Type B pancreatic cell (in vitro differentiated cells): ENCODE measurements around the gene OR5A1. TPM values are rescaled to one million over a fixed set of nuclear protein-coding genes. Genes with fewer than 3 reads are reported as not detected.
"Not testable (repeated sequence)": the region's sequence is repeated elsewhere in the genome, so short reads cannot be mapped to it uniquely, and the experiment has no call there.

Experiments used
- DNase-seq: peaks from one replicate; pipeline ENCODE4 v3.0.0; 2021; ENCODE audit warnings: mixed read lengths; ENCODE audit not compliant: unreplicated experiment; ENCODE audit errors: extremely low spot score
- H3K27ac Mint-ChIP-seq: 2 replicates; pipeline ENCODE4 v1.8.0; 2021; ENCODE audit warnings: mild to moderate bottlenecking, mixed read lengths
- H3K27me3 Mint-ChIP-seq: 2 replicates; pipeline ENCODE4 v1.8.0; 2021; ENCODE audit warnings: mixed read lengths
- H3K36me3 Mint-ChIP-seq: 2 replicates; pipeline ENCODE4 v1.8.0; 2021; ENCODE audit warnings: mixed read lengths
- H3K4me1 Mint-ChIP-seq: one replicate; pipeline ENCODE4 v1.8.0; 2021; ENCODE audit warnings: mixed read lengths; ENCODE audit not compliant: unreplicated experiment
- H3K4me3 Mint-ChIP-seq: 2 replicates; pipeline ENCODE4 v1.8.0; 2021; ENCODE audit warnings: mild to moderate bottlenecking, mixed read lengths
- H3K9me3 Mint-ChIP-seq: 2 replicates; pipeline ENCODE4 v1.8.0; 2021; ENCODE audit warnings: mixed read lengths
- total RNA-seq: library from RNA; stranded (reverse); gene quantifications from 2 replicates; pipeline ENCODE4 v1.2.1, GENCODE V29; 2021; ENCODE audit warnings: low replicate concordance
- TF ChIP-seq, protein P1 (sequence below): fragments of 200-600 bp; sonication (generic); conservative IDR thresholded peaks from 2 replicates; pipeline ENCODE4 v1.5.0; 2021; ENCODE audit warnings: antibody characterized with exemption, mild to moderate bottlenecking

The OR5A1 gene
- total RNA-seq, 1 donor from 2014 or later = not detected

DNA sequence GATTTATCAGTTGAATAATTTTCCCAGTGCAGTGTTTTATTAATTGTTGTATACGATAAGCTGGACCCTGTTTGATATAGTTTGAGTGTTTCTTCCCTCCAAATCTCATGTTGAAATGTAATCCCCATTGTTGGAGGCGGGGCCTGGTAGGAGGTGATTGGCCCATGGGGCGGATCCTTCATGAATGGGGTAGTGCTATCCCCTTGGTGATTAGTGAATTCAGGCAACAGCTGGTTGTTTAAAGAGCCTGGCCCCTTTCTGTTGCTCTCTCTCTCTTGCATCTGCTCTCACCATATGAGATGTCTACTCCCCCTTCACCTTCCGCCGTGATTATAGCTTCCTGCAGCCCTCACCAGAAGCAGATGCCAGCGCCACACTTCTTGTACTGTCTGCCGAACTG is 1.5 kb downstream of the OR5A1 start:
- Mint-ChIP-seq H3K36me3 (no peaks in the 10 kb centered on the region), H3K27me3 (peaks cover 11% of the 10 kb centered on the region), H3K27ac (no peak overlapping the region), H3K9me3 (no peaks in the 10 kb centered on the region), H3K4me3 (no peak overlapping the region), H3K4me1 (no peaks in the 10 kb centered on the region)
- TF ChIP-seq, protein P1, sequence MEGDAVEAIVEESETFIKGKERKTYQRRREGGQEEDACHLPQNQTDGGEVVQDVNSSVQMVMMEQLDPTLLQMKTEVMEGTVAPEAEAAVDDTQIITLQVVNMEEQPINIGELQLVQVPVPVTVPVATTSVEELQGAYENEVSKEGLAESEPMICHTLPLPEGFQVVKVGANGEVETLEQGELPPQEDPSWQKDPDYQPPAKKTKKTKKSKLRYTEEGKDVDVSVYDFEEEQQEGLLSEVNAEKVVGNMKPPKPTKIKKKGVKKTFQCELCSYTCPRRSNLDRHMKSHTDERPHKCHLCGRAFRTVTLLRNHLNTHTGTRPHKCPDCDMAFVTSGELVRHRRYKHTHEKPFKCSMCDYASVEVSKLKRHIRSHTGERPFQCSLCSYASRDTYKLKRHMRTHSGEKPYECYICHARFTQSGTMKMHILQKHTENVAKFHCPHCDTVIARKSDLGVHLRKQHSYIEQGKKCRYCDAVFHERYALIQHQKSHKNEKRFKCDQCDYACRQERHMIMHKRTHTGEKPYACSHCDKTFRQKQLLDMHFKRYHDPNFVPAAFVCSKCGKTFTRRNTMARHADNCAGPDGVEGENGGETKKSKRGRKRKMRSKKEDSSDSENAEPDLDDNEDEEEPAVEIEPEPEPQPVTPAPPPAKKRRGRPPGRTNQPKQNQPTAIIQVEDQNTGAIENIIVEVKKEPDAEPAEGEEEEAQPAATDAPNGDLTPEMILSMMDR = no peak
- DNase-seq = no peak

DNA sequence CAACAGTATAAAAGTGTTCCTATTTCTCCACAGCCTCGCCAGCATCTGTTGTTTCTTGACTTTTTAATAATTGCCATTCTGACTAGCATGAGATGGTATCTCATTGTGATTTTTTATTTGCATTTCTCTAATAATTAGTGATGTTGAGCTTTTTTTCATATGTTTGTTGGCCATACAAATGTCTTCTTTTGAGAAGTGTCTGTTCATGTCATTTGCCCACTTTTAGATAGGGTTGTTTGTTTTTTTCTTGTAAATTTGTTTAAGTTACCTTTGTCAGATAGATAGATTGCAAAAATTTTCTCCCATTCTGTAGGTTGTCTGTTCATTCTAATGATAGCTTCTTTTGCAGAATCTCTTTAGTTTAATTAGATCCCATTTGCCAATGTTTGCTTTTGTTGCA is 9.4 kb downstream of the OR5A1 start:
- not testable (repeated sequence) for H3K36me3 Mint-ChIP-seq, H3K4me1 Mint-ChIP-seq, H3K4me3 Mint-ChIP-seq, H3K27me3 Mint-ChIP-seq, H3K27ac Mint-ChIP-seq, DNase-seq, H3K9me3 Mint-ChIP-seq

DNA sequence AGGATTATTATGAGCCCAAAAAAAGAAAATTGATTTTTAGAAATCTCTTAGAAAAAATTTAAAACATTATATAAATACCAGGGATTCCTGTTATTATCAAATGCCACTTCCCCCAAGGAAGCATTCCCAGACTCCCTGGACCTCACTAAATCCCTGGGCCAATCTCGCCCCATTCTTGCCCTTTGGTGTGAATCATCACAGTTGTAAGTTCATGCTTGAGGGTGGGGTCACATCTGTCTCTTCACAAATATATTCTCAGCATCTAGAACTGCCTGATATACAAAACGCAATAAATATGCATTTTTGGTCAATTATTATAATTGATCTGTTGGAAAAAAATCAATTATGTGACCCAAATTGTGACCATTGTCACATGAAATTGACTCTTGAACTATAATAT is 12.2 kb downstream of the OR5A1 start:
- Mint-ChIP-seq H3K27ac (no peak overlapping the region), H3K36me3 (no peaks in the 10 kb centered on the region), H3K4me3 (no peak overlapping the region), H3K27me3 (no peaks in the 10 kb centered on the region), H3K9me3 (no peaks in the 10 kb centered on the region), H3K4me1 (no peaks in the 10 kb centered on the region)
- TF ChIP-seq, protein P1 = no peak
- no peak for DNase-seq

DNA sequence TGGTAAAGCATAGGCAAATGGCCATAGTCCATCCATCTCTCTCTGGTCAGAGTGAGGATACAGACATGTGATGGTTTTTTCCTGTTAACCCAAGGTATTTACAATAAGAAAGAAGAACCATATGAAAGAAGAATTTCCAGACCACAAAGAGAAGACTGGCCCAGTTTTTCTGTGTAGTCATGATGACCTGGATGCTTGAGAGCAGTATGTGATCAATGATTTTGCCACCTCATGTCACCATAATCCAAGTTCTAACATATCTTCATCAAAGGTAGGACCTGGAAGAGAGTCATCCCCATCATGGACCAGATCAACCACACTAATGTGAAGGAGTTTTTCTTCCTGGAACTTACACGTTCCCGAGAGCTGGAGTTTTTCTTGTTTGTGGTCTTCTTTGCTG is 20.4 kb downstream of the OR5A1 start, which contains the start of gene OR4D6:
TSS of gene OR4D6 (plus strand) at position 301 of the 400 bp plus-strand sequence. CDS start at position 301, 0 bp downstream.
- no peak for DNase-seq
- no peaks in the 10 kb centered on the region for H3K27me3 Mint-ChIP-seq
- H3K4me1 Mint-ChIP-seq = no peaks in the 10 kb centered on the region
- H3K4me3 Mint-ChIP-seq = no peak within 1 kb of the TSS
- TF ChIP-seq, protein P1 = no peak
- H3K9me3 Mint-ChIP-seq = no peaks in the 10 kb centered on the region
- H3K36me3 Mint-ChIP-seq = no peaks in the 10 kb centered on the region
- no peak within 1 kb of the TSS for H3K27ac Mint-ChIP-seq

DNA sequence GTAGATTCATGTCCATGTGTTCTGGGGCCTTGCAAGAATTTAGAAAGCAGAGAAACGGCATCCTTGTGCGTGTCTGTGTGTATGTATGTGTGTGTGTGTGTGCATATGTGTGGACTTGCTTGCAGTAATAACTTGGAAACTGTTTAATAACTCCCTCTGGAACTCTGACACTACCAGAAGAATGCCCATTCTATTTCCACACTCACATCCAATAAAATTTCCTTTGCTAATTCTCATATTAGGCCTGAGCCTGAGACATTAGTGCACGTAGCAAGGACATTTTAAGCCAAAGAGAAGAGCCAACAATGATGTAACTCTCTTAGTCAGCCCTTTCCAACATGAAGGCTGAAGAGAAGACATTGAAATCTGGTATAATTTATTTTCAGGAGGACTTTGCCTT is 23.6 kb downstream of the OR5A1 start:
- no peak overlapping the region for H3K27ac Mint-ChIP-seq
- no peaks in the 10 kb centered on the region for H3K9me3 Mint-ChIP-seq
- no peaks in the 10 kb centered on the region for H3K36me3 Mint-ChIP-seq
- H3K4me3 Mint-ChIP-seq = no peak overlapping the region
- H3K27me3 Mint-ChIP-seq = no peaks in the 10 kb centered on the region
- TF ChIP-seq, protein P1 = no peak
- no peak for DNase-seq
- no peaks in the 10 kb centered on the region for H3K4me1 Mint-ChIP-seq

DNA sequence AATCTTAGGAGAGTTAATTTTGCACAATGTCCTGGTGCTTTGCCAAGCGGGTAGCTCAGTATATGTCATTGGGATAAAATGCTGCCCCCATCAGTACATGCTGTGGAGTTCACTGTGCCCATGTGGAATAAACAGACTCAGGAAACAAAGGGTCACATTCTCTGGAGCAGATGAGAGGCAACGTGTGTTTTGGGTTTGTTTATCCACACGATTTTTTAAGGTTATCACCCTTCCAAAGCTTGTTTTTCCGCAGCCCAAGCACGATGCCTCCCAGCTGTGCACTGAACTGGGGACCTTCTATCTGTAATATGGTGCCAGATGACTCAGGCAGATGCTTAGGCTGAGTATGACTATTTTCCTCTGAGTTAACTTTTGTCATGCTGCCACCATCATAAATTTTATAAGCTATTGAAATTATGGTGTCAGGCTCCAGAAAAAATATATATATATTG is 26.9 kb downstream of the OR5A1 start:
- Mint-ChIP-seq H3K27ac (no peak overlapping the region), H3K9me3 (no peaks in the 10 kb centered on the region), H3K4me1 (no peaks in the 10 kb centered on the region), H3K4me3 (no peak overlapping the region), H3K27me3 (no peaks in the 10 kb centered on the region), H3K36me3 (no peaks in the 10 kb centered on the region)
- TF ChIP-seq, protein P1 = no peak
- no peak for DNase-seq
